GM12865 (cell line): ENCODE measurements around the gene MCEMP1.
A peak's percentile ranks its signal among the peaks of the same experiment; 100 is the strongest.

Experiments
- DNase-seq: peaks from one replicate; pipeline ENCODE4 v3.0.0; 2010; ENCODE audit warnings: low read depth
- H3K4me3 ChIP-seq: 2 replicates; pipeline ENCODE4 v1.5.1; 2011; ENCODE audit warnings: mild to moderate bottlenecking, low read depth, low read length, control low read depth
- CTCF ChIP-seq: IDR thresholded peaks from 2 replicates; pipeline ENCODE4 v1.5.1; 2011; ENCODE audit warnings: low read length, control low read depth, low read depth, inconsistent platforms; ENCODE audit not compliant: insufficient read depth; ENCODE audit errors: missing control alignments

Gene MCEMP1

GRCh38 chr19:7699003-7699402 lies 22.1 kb downstream of the MCEMP1 start:
- no peak for TF ChIP-seq CTCF
- DNase-seq: no peak
- peak overlapping the region; percentile 94 for H3K4me3 ChIP-seq

- no peak for TF ChIP-seq CTCF
- peak overlapping the region; percentile 94 for H3K4me3 ChIP-seq
- DNase-seq: peak; percentile 85
These were observed 22.8 kb downstream of the MCEMP1 start for GRCh38 chr19:7699417-7700401.

- DNase-seq: peak; percentile 69
- peak overlapping the region; percentile 94 for H3K4me3 ChIP-seq
- TF ChIP-seq CTCF: no peak
These were observed 24.3 kb downstream of the MCEMP1 start for GRCh38 chr19:7701049-7701653.

GRCh38 chr19:7701654-7702457 lies 25.0 kb downstream of the MCEMP1 start, which contains the start of gene FCER2:
TSS of gene FCER2 (minus strand) at chr19:7702131. CDS start at chr19:7699760, 2,371 bp downstream.
- no peak for TF ChIP-seq CTCF

GRCh38 chr19:7703332-7703731 lies 26.4 kb downstream of the MCEMP1 start:
- no peak for TF ChIP-seq CTCF
- no peak for DNase-seq
- peak overlapping the region; percentile 94 for H3K4me3 ChIP-seq

More at GRCh38 chr19:7701654-7702457, 25.0 kb downstream of the MCEMP1 start, which contains the start of gene FCER2:
- peak; percentile 97 for DNase-seq
- H3K4me3 ChIP-seq: peak within 1 kb of the TSS; percentile 94

GRCh38 chr19:7704280-7705060 lies 27.6 kb downstream of the MCEMP1 start:
- TF ChIP-seq CTCF: no peak
- no peak for DNase-seq
- no peak overlapping the region for H3K4me3 ChIP-seq
